Measurements from ENCODE around the gene DOP1A.

Gene DOP1A

DNA sequence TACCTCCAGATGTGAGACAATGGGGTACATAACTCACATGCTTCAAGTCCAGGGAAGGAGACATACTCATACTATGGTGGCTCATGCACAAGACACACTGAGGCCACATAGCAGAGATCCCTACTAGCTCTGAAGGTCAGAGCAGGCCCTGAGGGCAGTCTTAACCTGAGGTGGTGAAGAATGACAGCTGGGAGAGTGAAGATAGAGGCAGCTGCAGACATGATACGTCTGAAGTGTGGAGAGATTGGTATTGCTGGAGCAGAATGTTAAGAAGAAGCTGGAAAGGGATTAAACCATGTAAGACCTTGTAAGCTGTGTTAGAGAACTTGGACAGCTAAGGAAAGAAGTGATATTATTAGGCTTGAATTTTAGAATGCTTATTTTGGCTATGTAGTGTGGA, 92.7 kb downstream of the DOP1A start:
- Histone ChIP-seq H3K4me2 (ENCODE audit: low read length) (no peak overlapping the region), H3K27ac (ENCODE audit: low read depth, low read length, poor library complexity, severe bottlenecking) (no peak overlapping the region), H2AFZ (ENCODE audit: low read length) (no peak overlapping the region), H3F3A (ENCODE audit: insufficient read depth, low read length) (no peaks in the 10 kb centered on the region), H3K27me3 (ENCODE audit: insufficient read depth, low read length) (no peaks in the 10 kb centered on the region), H3K9me2 (ENCODE audit: low read depth, low read length) (no peaks in the 10 kb centered on the region), H3K36me3 (ENCODE audit: insufficient read depth, low read length) (peaks cover 64% of the 10 kb centered on the region), H3K9me3 (ENCODE audit: low read length) (no peaks in the 10 kb centered on the region), H3K9ac (ENCODE audit: low read length) (no peak overlapping the region), H3K4me3 (ENCODE audit: low read depth, low read length, poor library complexity, severe bottlenecking) (no peak overlapping the region), H3K4me1 (ENCODE audit: insufficient read depth, low read length, severe bottlenecking) (no peaks in the 10 kb centered on the region), H4K20me1 (ENCODE audit: insufficient read depth, low read length) (no peaks in the 10 kb centered on the region), H3K79me2 (ENCODE audit: insufficient read depth, low read length) (no peaks in the 10 kb centered on the region)
- TF ChIP-seq, protein P1, sequence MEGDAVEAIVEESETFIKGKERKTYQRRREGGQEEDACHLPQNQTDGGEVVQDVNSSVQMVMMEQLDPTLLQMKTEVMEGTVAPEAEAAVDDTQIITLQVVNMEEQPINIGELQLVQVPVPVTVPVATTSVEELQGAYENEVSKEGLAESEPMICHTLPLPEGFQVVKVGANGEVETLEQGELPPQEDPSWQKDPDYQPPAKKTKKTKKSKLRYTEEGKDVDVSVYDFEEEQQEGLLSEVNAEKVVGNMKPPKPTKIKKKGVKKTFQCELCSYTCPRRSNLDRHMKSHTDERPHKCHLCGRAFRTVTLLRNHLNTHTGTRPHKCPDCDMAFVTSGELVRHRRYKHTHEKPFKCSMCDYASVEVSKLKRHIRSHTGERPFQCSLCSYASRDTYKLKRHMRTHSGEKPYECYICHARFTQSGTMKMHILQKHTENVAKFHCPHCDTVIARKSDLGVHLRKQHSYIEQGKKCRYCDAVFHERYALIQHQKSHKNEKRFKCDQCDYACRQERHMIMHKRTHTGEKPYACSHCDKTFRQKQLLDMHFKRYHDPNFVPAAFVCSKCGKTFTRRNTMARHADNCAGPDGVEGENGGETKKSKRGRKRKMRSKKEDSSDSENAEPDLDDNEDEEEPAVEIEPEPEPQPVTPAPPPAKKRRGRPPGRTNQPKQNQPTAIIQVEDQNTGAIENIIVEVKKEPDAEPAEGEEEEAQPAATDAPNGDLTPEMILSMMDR (IDR thresholded peaks at IDR 0.05; ENCODE audit: low read length): no peak
- no peak for TF ChIP-seq EZH2 (IDR thresholded peaks at IDR 0.05; ENCODE audit: borderline replicate concordance, low read length)

DNA sequence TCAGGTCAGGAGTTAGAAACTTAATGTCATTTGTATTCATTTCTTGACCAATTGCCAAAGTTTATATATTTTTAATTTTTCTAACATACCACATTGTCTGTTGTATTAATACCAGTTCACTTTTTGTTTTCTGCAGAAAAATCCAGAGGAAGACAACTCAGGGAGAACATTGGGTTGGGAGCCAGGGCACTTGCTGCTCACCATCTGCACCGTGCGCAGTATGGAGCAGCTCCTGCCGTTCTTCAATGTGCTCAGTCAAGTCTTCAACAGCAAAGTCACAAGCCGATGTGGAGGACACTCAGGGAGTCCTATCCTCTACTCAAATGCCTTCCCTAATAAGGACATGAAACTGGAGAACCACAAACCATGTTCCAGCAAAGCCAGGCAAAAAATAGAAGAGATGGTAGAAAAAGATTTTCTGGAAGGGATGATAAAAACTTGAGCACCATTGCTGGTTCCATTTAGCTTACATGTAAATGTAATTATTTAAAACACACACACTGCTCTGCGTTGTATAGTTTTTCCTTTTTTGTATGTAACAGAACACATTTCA, 100.3 kb downstream of the DOP1A start:
- no peaks in the 10 kb centered on the region for H3K27me3 ChIP-seq (ENCODE audit: insufficient read depth, low read length)
- no peak overlapping the region for H3K27ac ChIP-seq (ENCODE audit: low read depth, low read length, poor library complexity, severe bottlenecking)
- H2AFZ ChIP-seq (ENCODE audit: low read length): no peak overlapping the region
- H3K9me2 ChIP-seq (ENCODE audit: low read depth, low read length): no peaks in the 10 kb centered on the region
- H3K4me1 ChIP-seq (ENCODE audit: insufficient read depth, low read length, severe bottlenecking): no peaks in the 10 kb centered on the region
- H3K9me3 ChIP-seq (ENCODE audit: low read length): no peaks in the 10 kb centered on the region
- H3K36me3 ChIP-seq (ENCODE audit: insufficient read depth, low read length): peaks cover 98% of the 10 kb centered on the region
- TF ChIP-seq, protein P1 (IDR thresholded peaks at IDR 0.05; ENCODE audit: low read length): no peak
- no peak for TF ChIP-seq EZH2 (IDR thresholded peaks at IDR 0.05; ENCODE audit: borderline replicate concordance, low read length)
- no peaks in the 10 kb centered on the region for H3K79me2 ChIP-seq (ENCODE audit: insufficient read depth, low read length)
- H3F3A ChIP-seq (ENCODE audit: insufficient read depth, low read length): no peaks in the 10 kb centered on the region
- H4K20me1 ChIP-seq (ENCODE audit: insufficient read depth, low read length): no peaks in the 10 kb centered on the region
- no peak overlapping the region for H3K9ac ChIP-seq (ENCODE audit: low read length)
- no peak overlapping the region for H3K4me2 ChIP-seq (ENCODE audit: low read length)
- no peak overlapping the region for H3K4me3 ChIP-seq (ENCODE audit: low read depth, low read length, poor library complexity, severe bottlenecking)

DNA sequence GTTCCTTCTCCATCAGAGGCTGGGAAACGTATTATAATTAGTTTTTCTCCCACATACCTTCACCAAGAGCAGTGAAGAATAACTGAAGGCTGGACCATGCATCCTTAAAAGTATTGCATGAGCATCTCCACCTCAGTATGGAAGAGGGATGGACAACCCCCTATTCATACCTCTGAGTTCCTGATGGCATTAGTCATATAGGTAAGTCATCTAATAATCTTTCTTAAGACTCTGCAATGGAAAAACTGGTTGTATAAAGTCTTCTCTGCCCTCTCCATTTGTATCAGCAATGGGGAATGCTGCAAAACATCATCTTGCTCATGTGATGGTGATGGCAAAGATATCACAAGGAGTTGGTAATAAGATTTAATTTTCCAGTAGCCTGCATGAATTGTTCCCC, 101.1 kb downstream of the DOP1A start:
- H3K4me3 ChIP-seq (ENCODE audit: low read depth, low read length, poor library complexity, severe bottlenecking): no peak overlapping the region
- H3K9me2 ChIP-seq (ENCODE audit: low read depth, low read length): no peaks in the 10 kb centered on the region
- H4K20me1 ChIP-seq (ENCODE audit: insufficient read depth, low read length): no peaks in the 10 kb centered on the region
- no peak overlapping the region for H2AFZ ChIP-seq (ENCODE audit: low read length)
- H3K27me3 ChIP-seq (ENCODE audit: insufficient read depth, low read length): no peaks in the 10 kb centered on the region
- no peak overlapping the region for H3K9ac ChIP-seq (ENCODE audit: low read length)
- no peaks in the 10 kb centered on the region for H3K9me3 ChIP-seq (ENCODE audit: low read length)
- no peaks in the 10 kb centered on the region for H3K79me2 ChIP-seq (ENCODE audit: insufficient read depth, low read length)
- TF ChIP-seq, protein P1 (IDR thresholded peaks at IDR 0.05; ENCODE audit: low read length): no peak
- no peak for TF ChIP-seq EZH2 (IDR thresholded peaks at IDR 0.05; ENCODE audit: borderline replicate concordance, low read length)
- H3K4me1 ChIP-seq (ENCODE audit: insufficient read depth, low read length, severe bottlenecking): no peaks in the 10 kb centered on the region
- H3K36me3 ChIP-seq (ENCODE audit: insufficient read depth, low read length): peaks cover 98% of the 10 kb centered on the region
- H3F3A ChIP-seq (ENCODE audit: insufficient read depth, low read length): no peaks in the 10 kb centered on the region
- no peak overlapping the region for H3K27ac ChIP-seq (ENCODE audit: low read depth, low read length, poor library complexity, severe bottlenecking)
- no peak overlapping the region for H3K4me2 ChIP-seq (ENCODE audit: low read length)
